T-cell (primary cell): ENCODE results near the gene PTPRR. TPM values are rescaled to one million over a fixed set of nuclear protein-coding genes. Genes with fewer than 3 reads are reported as not detected.

Experiments
- ATAC-seq, 4 experiments: fragments of 200-7000 bp in 3 of 4; fragments of 150-1000 bp in 1 of 4; cut with Tn5 transposase; replicated peaks in 1 of 4; 1 replicate in 3 of 4; 2 replicates in 1 of 4; pipeline ENCODE4 v1.10.0; 2021; ENCODE audit warnings: moderate library complexity in 3 of 4, mild to moderate bottlenecking in 2 of 4, moderate number of reproducible peaks in 1 of 4
- CTCF ChIA-PET, 2 donors: fragments of 300-600 bp; sonication (Branson Sonifier 250); formaldehyde crosslinking; loops; one replicate each; lab custom pipeline; 2022; ENCODE audit warnings: antibody characterized with exemption in 2 of 2; lab: Charles Lee
- POLR2A ChIA-PET, 2 donors: fragments of 300-600 bp; sonication (Branson Sonifier 250); formaldehyde crosslinking; loops; one replicate each; lab custom pipeline; 2022; ENCODE audit warnings: antibody characterized with exemption in 2 of 2; lab: Charles Lee
- DNase-seq, 35 experiments: peaks; one replicate each; pipeline versions ENCODE4 v3.0.0 to v3.0.0-alpha.2; 2013 to 2023
- H3K27ac ChIP-seq: one replicate; pipeline ENCODE4 v1.5.1; 2013; ENCODE audit warnings: low read length
- H3K27me3 ChIP-seq, 2 experiments: replicated peaks in 1 of 2; 1 replicate in 1 of 2; 2 replicates in 1 of 2; pipeline versions ENCODE4 v1.6.1 to v1.7.0; 2013; ENCODE audit warnings: low read length in 1 of 2, mixed read lengths in 1 of 2; ENCODE audit not compliant: control insufficient read depth in 2 of 2, insufficient read depth in 2 of 2; ENCODE audit errors: extremely low read depth in 1 of 2
- H3K36me3 ChIP-seq, 2 donors: 1 replicate in 1 of 2; 2 replicates in 1 of 2; pipeline versions ENCODE4 v1.6.1 to v1.7.0; 2013; ENCODE audit warnings: low read length in 1 of 2; ENCODE audit not compliant: control insufficient read depth in 2 of 2, insufficient read depth in 1 of 2; ENCODE audit errors: extremely low read depth in 1 of 2
- H3K4me1 ChIP-seq, 2 experiments: 1 replicate in 1 of 2; 2 replicates in 1 of 2; pipeline versions ENCODE4 v1.6.1 to v1.7.0; 2013; ENCODE audit warnings: low read length in 2 of 2, mixed read lengths in 1 of 2; ENCODE audit not compliant: insufficient read depth in 2 of 2, control insufficient read depth in 1 of 2; ENCODE audit errors: extremely low read depth in 1 of 2
- H3K4me3 ChIP-seq, 2 donors: 1 replicate in 1 of 2; 2 replicates in 1 of 2; pipeline versions ENCODE4 v1.5.1 to v1.7.0; 2013; ENCODE audit warnings: mild to moderate bottlenecking in 2 of 2, low read length in 1 of 2, moderate library complexity in 1 of 2; ENCODE audit not compliant: control insufficient read depth in 1 of 2; ENCODE audit errors: extremely low read depth in 1 of 2
- H3K9me3 ChIP-seq: 2 replicates; pipeline ENCODE4 v1.7.0; 2013
- H3K27ac Mint-ChIP-seq, 2 donors: one replicate each; pipeline ENCODE4 v1.8.0; 2020 to 2021; ENCODE audit warnings: mild to moderate bottlenecking in 2 of 2, mixed read lengths in 2 of 2
- H3K27me3 Mint-ChIP-seq, 2 donors: one replicate each; pipeline ENCODE4 v1.8.0; 2021 to 2022; ENCODE audit warnings: mixed read lengths in 2 of 2
- H3K36me3 Mint-ChIP-seq: one replicate; pipeline ENCODE4 v1.8.0; 2021; ENCODE audit warnings: mixed read lengths
- H3K4me1 Mint-ChIP-seq, 3 donors: one replicate each; pipeline ENCODE4 v1.8.0; 2020 to 2022; ENCODE audit warnings: mixed read lengths in 3 of 3, mild to moderate bottlenecking in 1 of 3
- H3K4me3 Mint-ChIP-seq, 3 donors: one replicate each; pipeline ENCODE4 v1.8.0; 2020 to 2022; ENCODE audit warnings: mild to moderate bottlenecking in 3 of 3, mixed read lengths in 3 of 3, moderate library complexity in 3 of 3
- H3K9me3 Mint-ChIP-seq, 3 donors: one replicate each; pipeline ENCODE4 v1.8.0; 2020 to 2022; ENCODE audit warnings: mixed read lengths in 3 of 3
- WGBS: methylation state at CpG from one replicate; pipeline ENCODE4 v1.1.5; 2013; ENCODE audit warnings: missing lambda C conversion rate; ENCODE audit not compliant: insufficient coverage; 5-methylcytosine and 5-hydroxymethylcytosine counted together
- total RNA-seq, 35 experiments: library from RNA in 6 of 35; stranded (reverse) in 6 of 35; fragments of 120-200 nt in 1 of 35; gene quantifications; one replicate each; pipeline versions ENCODE4 v1.2.1 to v1.2.4 and lab custom pipeline; 2013 to 2026

PTPRR gene
- total RNA-seq, 5 donors from 2014 or later (not counting 1 experiment from before 2014, with no cell fraction given) = not detected

- H3K9me3 Mint-ChIP-seq = no peaks in the 10 kb centered on the region
Observed at GRCh38 chr12:70724444-70724843, 196.1 kb downstream of the PTPRR start.

GRCh38 chr12:70722584-70723343 lies 197.8 kb downstream of the PTPRR start:
- peaks cover 9 to 22% (median 12%) of the 10 kb centered on the region in 3 donors for H3K4me1 Mint-ChIP-seq
- Histone ChIP-seq H3K4me1 (peaks cover 0 to 10% of the 10 kb centered on the region in 2 experiments), H3K36me3 (no peaks in the 10 kb centered on the region), H3K27me3 (peaks cover 0 to 8% of the 10 kb centered on the region in 2 experiments), H3K9me3 (no peaks in the 10 kb centered on the region), H3K4me3 (no peak overlapping the region), H3K27ac (no peak overlapping the region)
- H3K9me3 Mint-ChIP-seq = no peaks in the 10 kb centered on the region
- peaks cover 14% of the 10 kb centered on the region in 2 donors for H3K27me3 Mint-ChIP-seq
- ChIA-PET CTCF (interaction anchor here in 1 of 2 donors (0.9 kb wide), 1 partner anchor 1135 kb away, joined by 3 read pairs; no protein-coding TSS in a partner anchor), POLR2A (no interaction called here)
- peak in 1 of 35 experiments; percentile 1 for DNase-seq
- ATAC-seq = peak in 2 of 4 experiments; percentile 43 to 74
- H3K36me3 Mint-ChIP-seq = no peaks in the 10 kb centered on the region
- no peak overlapping the region for H3K4me3 Mint-ChIP-seq
- no peak overlapping the region for H3K27ac Mint-ChIP-seq
- WGBS = 36% methylated on average over 2 of the region's 6 CpGs

More at GRCh38 chr12:70724444-70724843, 196.1 kb downstream of the PTPRR start:
- ChIA-PET POLR2A (no interaction called here), CTCF (no interaction called here)
- Histone ChIP-seq H3K4me3 (no peak overlapping the region), H3K36me3 (no peaks in the 10 kb centered on the region), H3K9me3 (no peaks in the 10 kb centered on the region), H3K4me1 (peaks cover 0 to 10% of the 10 kb centered on the region in 2 experiments), H3K27ac (no peak overlapping the region), H3K27me3 (peaks cover 0 to 4% of the 10 kb centered on the region in 2 experiments)
- H3K27me3 Mint-ChIP-seq = peaks cover 8% of the 10 kb centered on the region in 2 donors
- no CpG with 5 or more reads among the region's 2 CpGs for WGBS
- H3K4me3 Mint-ChIP-seq = no peak overlapping the region
- ATAC-seq = no peak
- peaks cover 9 to 22% (median 12%) of the 10 kb centered on the region in 3 donors for H3K4me1 Mint-ChIP-seq
- DNase-seq = no peak
- no peaks in the 10 kb centered on the region for H3K36me3 Mint-ChIP-seq
- no peak overlapping the region for H3K27ac Mint-ChIP-seq

GRCh38 chr12:70721656-70722357 lies 198.7 kb downstream of the PTPRR start:
- Mint-ChIP-seq H3K27me3 (peaks cover 14% of the 10 kb centered on the region in 2 donors), H3K4me1 (peaks cover 9 to 22% (median 12%) of the 10 kb centered on the region in 3 donors), H3K27ac (no peak overlapping the region), H3K4me3 (no peak overlapping the region), H3K9me3 (no peaks in the 10 kb centered on the region), H3K36me3 (no peaks in the 10 kb centered on the region)
- 100% methylated on average over 1 of the region's 11 CpGs for WGBS
- CTCF ChIA-PET = interaction anchor here (0.7 to 1.0 kb wide), 2 partner anchors 11 to 821 kb away, joined by 3 to 7 read pairs; no protein-coding TSS in a partner anchor
- no peak overlapping the region for H3K4me3 ChIP-seq
- ATAC-seq = no peak
- POLR2A ChIA-PET = no interaction called here
- peaks cover 0 to 8% of the 10 kb centered on the region in 2 experiments for H3K27me3 ChIP-seq
- DNase-seq = no peak
- no peaks in the 10 kb centered on the region for H3K36me3 ChIP-seq
- no peak overlapping the region for H3K27ac ChIP-seq
- no peaks in the 10 kb centered on the region for H3K9me3 ChIP-seq
- peaks cover 0 to 10% of the 10 kb centered on the region in 2 experiments for H3K4me1 ChIP-seq

- Histone ChIP-seq H3K4me1 (peaks cover 0 to 10% of the 10 kb centered on the region in 2 experiments), H3K9me3 (no peaks in the 10 kb centered on the region), H3K27ac (no peak overlapping the region), H3K4me3 (no peak overlapping the region), H3K36me3 (no peaks in the 10 kb centered on the region), H3K27me3 (peaks cover 0 to 8% of the 10 kb centered on the region in 2 experiments)
- ATAC-seq = no peak
- H3K27ac Mint-ChIP-seq = no peak overlapping the region
- H3K36me3 Mint-ChIP-seq = no peaks in the 10 kb centered on the region
- CTCF ChIA-PET = interaction anchor here (0.7 to 1.0 kb wide), 4 partner anchors 11 to 820 kb away, joined by 3 to 7 read pairs (median 3); no protein-coding TSS in a partner anchor
- POLR2A ChIA-PET = no interaction called here
- H3K27me3 Mint-ChIP-seq = peaks cover 14% of the 10 kb centered on the region in 2 donors
- no peak for DNase-seq
- WGBS = no CpG with 5 or more reads among the region's 3 CpGs
- no peaks in the 10 kb centered on the region for H3K9me3 Mint-ChIP-seq
- H3K4me1 Mint-ChIP-seq = peaks cover 9 to 22% (median 12%) of the 10 kb centered on the region in 3 donors
- no peak overlapping the region for H3K4me3 Mint-ChIP-seq
Observed at GRCh38 chr12:70721216-70721615, 199.3 kb downstream of the PTPRR start.

- no peaks in the 10 kb centered on the region for H3K9me3 ChIP-seq
- peaks cover 0 to 8% of the 10 kb centered on the region in 2 experiments for H3K27me3 ChIP-seq
- no peaks in the 10 kb centered on the region for H3K9me3 Mint-ChIP-seq
- H3K27ac Mint-ChIP-seq = no peak overlapping the region
- ChIA-PET CTCF (interaction anchor here in 1 of 2 donors (0.7 kb wide), 1 partner anchor 1028 kb away, joined by 3 read pairs; no protein-coding TSS in a partner anchor), POLR2A (no interaction called here)
- peak overlapping the region; percentile 49 to 62 (median 53) for H3K4me3 Mint-ChIP-seq
- peaks cover 14% of the 10 kb centered on the region in 2 donors for H3K27me3 Mint-ChIP-seq
- peaks cover 0 to 10% of the 10 kb centered on the region in 2 experiments for H3K4me1 ChIP-seq
- DNase-seq (peak in 14 of 35 experiments; percentile 2 to 28 (median 13)), ATAC-seq (peak; percentile 33 to 57 (median 43))
- no peak overlapping the region for H3K4me3 ChIP-seq
- no peaks in the 10 kb centered on the region for H3K36me3 Mint-ChIP-seq
- WGBS = 44% methylated on average over 2 of the region's 19 CpGs
- no peak overlapping the region for H3K27ac ChIP-seq
- H3K4me1 Mint-ChIP-seq = peaks cover 9 to 22% (median 12%) of the 10 kb centered on the region in 3 donors
- no peaks in the 10 kb centered on the region for H3K36me3 ChIP-seq
Observed at GRCh38 chr12:70719672-70720420, 200.7 kb downstream of the PTPRR start.
